ENCODE results near the gene IST1.

DNA sequence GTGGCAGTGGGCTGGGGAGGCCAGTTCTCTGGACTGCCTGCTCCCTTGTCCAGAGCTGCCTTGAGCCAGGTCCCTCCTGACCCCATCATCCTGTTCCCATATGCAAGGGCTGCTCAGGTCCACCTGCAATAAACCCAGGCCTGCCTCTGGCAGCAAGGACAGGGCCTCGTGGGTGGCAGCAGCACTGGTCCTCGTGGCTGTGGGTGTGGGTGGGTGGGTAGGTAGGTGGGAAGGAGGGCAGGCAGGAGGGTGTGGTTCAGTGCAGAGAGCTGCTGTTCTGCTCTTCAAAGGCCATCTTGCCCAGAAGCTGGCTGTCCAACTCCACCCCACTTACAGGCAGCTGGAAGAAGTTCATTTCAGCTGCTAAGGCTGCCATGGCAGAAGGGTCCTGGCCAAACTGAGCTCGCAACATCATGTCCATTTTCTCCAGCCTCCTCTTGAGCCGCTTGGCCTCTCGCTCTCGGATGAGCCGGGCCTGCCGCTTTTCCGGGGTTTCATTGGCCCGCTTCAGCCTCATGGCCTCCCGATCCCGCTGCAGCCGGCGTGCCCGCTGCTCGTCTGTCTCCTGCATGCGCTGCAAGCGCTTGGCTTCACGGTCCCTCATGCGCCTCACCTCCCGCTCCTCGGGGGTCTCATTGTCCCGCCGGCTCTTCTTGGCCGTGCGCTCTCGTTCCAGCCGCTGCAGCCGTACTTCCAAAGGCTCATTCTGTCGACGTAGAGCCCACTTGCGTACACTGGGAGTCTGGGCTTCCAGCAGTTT lies 35.4 kb upstream of the IST1 start:
- TF ChIP-seq EZH2 (IDR thresholded peaks at IDR 0.05; ENCODE audit: insufficient read depth, poor library complexity, severe bottlenecking) (no peak), EZH2phosphoT487 (IDR thresholded peaks at IDR 0.05; ENCODE audit: insufficient read depth, low read depth) (no peak)
